GM23338 (cell line): ENCODE measurements around the gene LIMK2. TPM values are rescaled to one million over a fixed set of nuclear protein-coding genes. Genes with fewer than 3 reads are reported as not detected.

ENCODE experiments used
- ATAC-seq: fragments of 200-7000 bp; cut with Tn5 transposase; 3 replicates; pipeline ENCODE4 v1.9.1; 2020
- DNase-seq: peaks from one replicate; pipeline ENCODE4 v3.0.0-alpha.2; 2015; ENCODE audit warnings: low spot score
- H2AFZ ChIP-seq: fragments of 200-600 bp; sonication (generic); 2 replicates; pipeline ENCODE4 v1.8.0; 2016; ENCODE audit warnings: antibody characterized with exemption, mild to moderate bottlenecking, moderate library complexity
- H3F3A ChIP-seq: fragments of 200-600 bp; sonication (generic); replicated peaks from 2 replicates; pipeline ENCODE4 v1.8.0; 2017; ENCODE audit warnings: antibody characterized with exemption, mixed run types, low read depth
- H3K27ac ChIP-seq: fragments of 200-600 bp; sonication (generic); 2 replicates; pipeline ENCODE4 v1.6.1; 2016; ENCODE audit warnings: low read depth
- H3K27me3 ChIP-seq: fragments of 200-600 bp; sonication (generic); 2 replicates; pipeline ENCODE4 v1.8.0; 2016; ENCODE audit warnings: mild to moderate bottlenecking, mixed run types, moderate library complexity; ENCODE audit not compliant: insufficient read depth
- H3K36me3 ChIP-seq: fragments of 200-600 bp; sonication (generic); 2 replicates; pipeline ENCODE4 v1.8.0; 2016; ENCODE audit warnings: mild to moderate bottlenecking; ENCODE audit not compliant: insufficient read depth
- H3K4me1 ChIP-seq: fragments of 200-600 bp; sonication (generic); 2 replicates; pipeline ENCODE4 v1.8.0; 2016; ENCODE audit warnings: mild to moderate bottlenecking, moderate library complexity; ENCODE audit not compliant: insufficient read depth
- H3K4me2 ChIP-seq: fragments of 200-600 bp; sonication (generic); 2 replicates; pipeline ENCODE4 v1.7.1; 2017; ENCODE audit warnings: mixed run types
- H3K4me3 ChIP-seq: fragments of 200-600 bp; sonication (generic); 2 replicates; pipeline ENCODE4 v1.6.1; 2016; ENCODE audit warnings: mixed run types
- H3K79me2 ChIP-seq: fragments of 200-600 bp; sonication (generic); replicated peaks from 2 replicates; pipeline ENCODE4 v1.8.0; 2017; ENCODE audit warnings: mild to moderate bottlenecking; ENCODE audit not compliant: insufficient read depth
- H3K9me2 ChIP-seq: fragments of 200-600 bp; sonication (generic); 2 replicates; pipeline ENCODE4 v1.8.0; 2017; ENCODE audit not compliant: insufficient read depth
- H4K20me1 ChIP-seq: fragments of 200-600 bp; sonication (generic); replicated peaks from 2 replicates; pipeline ENCODE4 v1.8.0; 2017; ENCODE audit warnings: mild to moderate bottlenecking; ENCODE audit not compliant: insufficient read depth
- H3K27ac Mint-ChIP-seq: 2 replicates; pipeline ENCODE4 v1.8.0; 2020; ENCODE audit warnings: inconsistent platforms, mild to moderate bottlenecking, moderate library complexity, mixed read lengths
- H3K27me3 Mint-ChIP-seq: 3 replicates; pipeline ENCODE4 v1.8.0; 2022; ENCODE audit warnings: low read depth, mild to moderate bottlenecking, moderate library complexity, mixed read lengths, inconsistent platforms; ENCODE audit not compliant: insufficient read depth, poor library complexity
- H3K36me3 Mint-ChIP-seq: 3 replicates; pipeline ENCODE4 v1.8.0; 2021; ENCODE audit warnings: low read depth, mild to moderate bottlenecking, inconsistent platforms, moderate library complexity, mixed read lengths
- H3K4me1 Mint-ChIP-seq: 3 replicates; pipeline ENCODE4 v1.8.0; 2020; ENCODE audit warnings: mild to moderate bottlenecking, inconsistent platforms, mixed read lengths
- H3K4me3 Mint-ChIP-seq: 3 replicates; pipeline ENCODE4 v1.8.0; 2021; ENCODE audit warnings: moderate library complexity, mild to moderate bottlenecking, inconsistent platforms, mixed read lengths
- H3K9me3 Mint-ChIP-seq: 3 replicates; pipeline ENCODE4 v1.8.0; 2020; ENCODE audit warnings: moderate library complexity, mild to moderate bottlenecking, inconsistent platforms, mixed read lengths
- EZH2 ChIP-seq: fragments of 200-600 bp; sonication (generic); IDR thresholded peaks from one replicate; pipeline ENCODE4 v1.8.0; 2017; ENCODE audit warnings: antibody characterized with exemption, mild to moderate bottlenecking, low read depth; ENCODE audit not compliant: unreplicated experiment
- EZH2phosphoT487 ChIP-seq: fragments of 200-600 bp; sonication (generic); IDR thresholded peaks from one replicate; pipeline ENCODE4 v1.8.1; 2018; ENCODE audit warnings: antibody characterized with exemption; ENCODE audit not compliant: unreplicated experiment
- NANOG ChIP-seq: IDR thresholded peaks from 2 replicates; pipeline ENCODE4 v1.6.1; 2016; ENCODE audit warnings: antibody characterized with exemption, borderline replicate concordance
- ZNF114 ChIP-seq: fragments of 250-450 bp; sonication (Bioruptor Pico); IDR thresholded peaks from 2 replicates; pipeline ENCODE4 v1.5.0; 2020; ENCODE audit warnings: mild to moderate bottlenecking, moderate library complexity
- ZNF331 ChIP-seq: fragments of 250-450 bp; sonication (Bioruptor Pico); IDR thresholded peaks from 2 replicates; pipeline ENCODE4 v1.5.0; 2020; ENCODE audit warnings: low read depth, mild to moderate bottlenecking, moderate library complexity
- polyA plus RNA-seq: library from polyadenylated mRNA; unstranded; fragments of >200 nt; fragmentation: Nextera tagmentation; extraction: Ambion mirVana; gene quantifications from 2 replicates; pipeline ENCODE4 v1.2.1, GENCODE V29; 2016
- total RNA-seq: library from RNA; depleted of rRNA; stranded (reverse); fragments of >200 nt; shearing (Covaris generic); gene quantifications from 2 replicates; pipeline ENCODE4 v1.2.3, GENCODE V29; 2014

LIMK2 gene
- total and polyA plus RNA-seq, 2 experiments from 2014 or later = 12.5 to 39.8 TPM

GRCh38 chr22:31260474-31260856 lies 48.4 kb downstream of the LIMK2 start:
- no peak overlapping the region for H3K4me3 ChIP-seq
- no peaks in the 10 kb centered on the region for H3K27me3 ChIP-seq
- H4K20me1 ChIP-seq = peaks cover 9% of the 10 kb centered on the region
- DNase-seq (no peak), ATAC-seq (no peak)
- no peak overlapping the region for H3K27ac Mint-ChIP-seq
- TF ChIP-seq ZNF114 (CRISPR knock-in tag) = no peak
- H3K9me3 Mint-ChIP-seq = no peaks in the 10 kb centered on the region
- no peaks in the 10 kb centered on the region for H3K79me2 ChIP-seq
- no peak overlapping the region for H3K4me3 Mint-ChIP-seq
- H3K4me1 ChIP-seq = no peaks in the 10 kb centered on the region
- H3K36me3 ChIP-seq = peaks cover 14% of the 10 kb centered on the region
- H3K36me3 Mint-ChIP-seq = peaks cover 39% of the 10 kb centered on the region
- H3K4me2 ChIP-seq = no peak overlapping the region
- H3K27me3 Mint-ChIP-seq = peaks cover 5% of the 10 kb centered on the region
- no peak overlapping the region for H2AFZ ChIP-seq
- H3K4me1 Mint-ChIP-seq = peaks cover 5% of the 10 kb centered on the region; the same call in 1 of the 3 replicates
- H3K9me2 ChIP-seq = no peaks in the 10 kb centered on the region
- H3F3A ChIP-seq = no peaks in the 10 kb centered on the region
- no peak overlapping the region for H3K27ac ChIP-seq

- Histone ChIP-seq H3K79me2 (no peaks in the 10 kb centered on the region), H3K4me1 (no peaks in the 10 kb centered on the region), H3K4me3 (no peak overlapping the region), H2AFZ (no peak overlapping the region), H3K9me2 (no peaks in the 10 kb centered on the region), H3K36me3 (peaks cover 14% of the 10 kb centered on the region), H3K4me2 (no peak overlapping the region), H3F3A (no peaks in the 10 kb centered on the region), H3K27me3 (no peaks in the 10 kb centered on the region), H4K20me1 (peaks cover 9% of the 10 kb centered on the region), H3K27ac (no peak overlapping the region)
- no peak overlapping the region for H3K4me3 Mint-ChIP-seq
- H3K9me3 Mint-ChIP-seq = no peaks in the 10 kb centered on the region
- TF ChIP-seq ZNF331 (CRISPR knock-in tag) = no peak
- TF ChIP-seq NANOG = no peak
- TF ChIP-seq EZH2phosphoT487 = no peak
- peaks cover 5% of the 10 kb centered on the region; the same call in 1 of the 3 replicates for H3K4me1 Mint-ChIP-seq
- ATAC-seq (no peak), DNase-seq (no peak)
- H3K27me3 Mint-ChIP-seq = peaks cover 5% of the 10 kb centered on the region
- no peak overlapping the region for H3K27ac Mint-ChIP-seq
- peaks cover 51% of the 10 kb centered on the region for H3K36me3 Mint-ChIP-seq
Observed at GRCh38 chr22:31262312-31263133, 50.4 kb downstream of the LIMK2 start.

GRCh38 chr22:31263896-31264640 lies 52.0 kb downstream of the LIMK2 start:
- Histone ChIP-seq H3K36me3 (peaks cover 11% of the 10 kb centered on the region), H2AFZ (no peak overlapping the region), H4K20me1 (peaks cover 9% of the 10 kb centered on the region), H3F3A (no peaks in the 10 kb centered on the region), H3K79me2 (no peaks in the 10 kb centered on the region), H3K4me3 (no peak overlapping the region), H3K4me1 (no peaks in the 10 kb centered on the region), H3K27ac (no peak overlapping the region), H3K27me3 (no peaks in the 10 kb centered on the region), H3K9me2 (no peaks in the 10 kb centered on the region), H3K4me2 (no peak overlapping the region)
- Mint-ChIP-seq H3K4me1 (peaks cover 5% of the 10 kb centered on the region; the same call in 2 of the 3 replicates), H3K27me3 (peaks cover 5% of the 10 kb centered on the region), H3K27ac (no peak overlapping the region), H3K4me3 (no peak overlapping the region), H3K36me3 (peaks cover 56% of the 10 kb centered on the region), H3K9me3 (no peaks in the 10 kb centered on the region)
- TF ChIP-seq ZNF114 (CRISPR knock-in tag) (no peak), EZH2 (no peak)
- ATAC-seq = no peak
- no peak for DNase-seq
